ENCODE measurements around the gene TMSB10. TPM values are rescaled to one million over a fixed set of nuclear protein-coding genes. Genes with fewer than 3 reads are reported as not detected.

Gene TMSB10
- total and polyA plus RNA-seq, 2 experiments from 2014 or later = 834 to 2,942 TPM

DNA sequence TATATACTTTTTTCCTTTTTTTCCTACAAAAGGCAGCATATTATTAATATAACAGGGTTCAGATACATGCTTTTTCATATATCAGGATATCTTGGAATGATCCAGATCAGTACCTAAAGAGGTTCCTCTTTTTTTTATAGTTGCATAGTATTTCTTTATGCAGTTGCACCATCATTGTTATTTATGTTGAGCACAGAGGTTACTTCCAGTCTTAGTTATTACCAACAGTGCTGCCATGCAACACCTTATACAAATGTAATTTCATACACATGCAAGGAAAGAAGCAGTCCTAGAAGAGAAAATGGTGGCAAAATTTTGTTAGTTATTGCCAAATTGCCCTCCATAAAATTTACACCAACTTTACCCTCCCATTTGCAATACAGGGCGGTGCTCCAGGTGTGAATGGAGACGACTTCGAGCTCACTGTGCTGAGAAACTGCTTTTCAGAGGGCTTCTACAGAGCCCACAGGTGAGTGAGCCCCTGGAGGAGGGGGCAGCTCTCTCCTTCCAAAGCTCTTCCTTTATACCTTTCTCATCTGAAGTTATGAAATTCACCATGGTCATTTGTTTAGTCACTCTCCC, 35.5 kb downstream of the TMSB10 start:
- 0 out of 2 replicates have a peak, but pooled peaks cover 3% of the 10 kb centered on the region for H3F3A ChIP-seq (replicated peaks; ENCODE audit: low read depth)
- no peak overlapping the region for H2AFZ ChIP-seq
- H3K27ac ChIP-seq (ENCODE audit: low read depth) = peak overlapping the region; percentile 68; the same call in 1 of the 2 replicates
- TF ChIP-seq, protein P1, sequence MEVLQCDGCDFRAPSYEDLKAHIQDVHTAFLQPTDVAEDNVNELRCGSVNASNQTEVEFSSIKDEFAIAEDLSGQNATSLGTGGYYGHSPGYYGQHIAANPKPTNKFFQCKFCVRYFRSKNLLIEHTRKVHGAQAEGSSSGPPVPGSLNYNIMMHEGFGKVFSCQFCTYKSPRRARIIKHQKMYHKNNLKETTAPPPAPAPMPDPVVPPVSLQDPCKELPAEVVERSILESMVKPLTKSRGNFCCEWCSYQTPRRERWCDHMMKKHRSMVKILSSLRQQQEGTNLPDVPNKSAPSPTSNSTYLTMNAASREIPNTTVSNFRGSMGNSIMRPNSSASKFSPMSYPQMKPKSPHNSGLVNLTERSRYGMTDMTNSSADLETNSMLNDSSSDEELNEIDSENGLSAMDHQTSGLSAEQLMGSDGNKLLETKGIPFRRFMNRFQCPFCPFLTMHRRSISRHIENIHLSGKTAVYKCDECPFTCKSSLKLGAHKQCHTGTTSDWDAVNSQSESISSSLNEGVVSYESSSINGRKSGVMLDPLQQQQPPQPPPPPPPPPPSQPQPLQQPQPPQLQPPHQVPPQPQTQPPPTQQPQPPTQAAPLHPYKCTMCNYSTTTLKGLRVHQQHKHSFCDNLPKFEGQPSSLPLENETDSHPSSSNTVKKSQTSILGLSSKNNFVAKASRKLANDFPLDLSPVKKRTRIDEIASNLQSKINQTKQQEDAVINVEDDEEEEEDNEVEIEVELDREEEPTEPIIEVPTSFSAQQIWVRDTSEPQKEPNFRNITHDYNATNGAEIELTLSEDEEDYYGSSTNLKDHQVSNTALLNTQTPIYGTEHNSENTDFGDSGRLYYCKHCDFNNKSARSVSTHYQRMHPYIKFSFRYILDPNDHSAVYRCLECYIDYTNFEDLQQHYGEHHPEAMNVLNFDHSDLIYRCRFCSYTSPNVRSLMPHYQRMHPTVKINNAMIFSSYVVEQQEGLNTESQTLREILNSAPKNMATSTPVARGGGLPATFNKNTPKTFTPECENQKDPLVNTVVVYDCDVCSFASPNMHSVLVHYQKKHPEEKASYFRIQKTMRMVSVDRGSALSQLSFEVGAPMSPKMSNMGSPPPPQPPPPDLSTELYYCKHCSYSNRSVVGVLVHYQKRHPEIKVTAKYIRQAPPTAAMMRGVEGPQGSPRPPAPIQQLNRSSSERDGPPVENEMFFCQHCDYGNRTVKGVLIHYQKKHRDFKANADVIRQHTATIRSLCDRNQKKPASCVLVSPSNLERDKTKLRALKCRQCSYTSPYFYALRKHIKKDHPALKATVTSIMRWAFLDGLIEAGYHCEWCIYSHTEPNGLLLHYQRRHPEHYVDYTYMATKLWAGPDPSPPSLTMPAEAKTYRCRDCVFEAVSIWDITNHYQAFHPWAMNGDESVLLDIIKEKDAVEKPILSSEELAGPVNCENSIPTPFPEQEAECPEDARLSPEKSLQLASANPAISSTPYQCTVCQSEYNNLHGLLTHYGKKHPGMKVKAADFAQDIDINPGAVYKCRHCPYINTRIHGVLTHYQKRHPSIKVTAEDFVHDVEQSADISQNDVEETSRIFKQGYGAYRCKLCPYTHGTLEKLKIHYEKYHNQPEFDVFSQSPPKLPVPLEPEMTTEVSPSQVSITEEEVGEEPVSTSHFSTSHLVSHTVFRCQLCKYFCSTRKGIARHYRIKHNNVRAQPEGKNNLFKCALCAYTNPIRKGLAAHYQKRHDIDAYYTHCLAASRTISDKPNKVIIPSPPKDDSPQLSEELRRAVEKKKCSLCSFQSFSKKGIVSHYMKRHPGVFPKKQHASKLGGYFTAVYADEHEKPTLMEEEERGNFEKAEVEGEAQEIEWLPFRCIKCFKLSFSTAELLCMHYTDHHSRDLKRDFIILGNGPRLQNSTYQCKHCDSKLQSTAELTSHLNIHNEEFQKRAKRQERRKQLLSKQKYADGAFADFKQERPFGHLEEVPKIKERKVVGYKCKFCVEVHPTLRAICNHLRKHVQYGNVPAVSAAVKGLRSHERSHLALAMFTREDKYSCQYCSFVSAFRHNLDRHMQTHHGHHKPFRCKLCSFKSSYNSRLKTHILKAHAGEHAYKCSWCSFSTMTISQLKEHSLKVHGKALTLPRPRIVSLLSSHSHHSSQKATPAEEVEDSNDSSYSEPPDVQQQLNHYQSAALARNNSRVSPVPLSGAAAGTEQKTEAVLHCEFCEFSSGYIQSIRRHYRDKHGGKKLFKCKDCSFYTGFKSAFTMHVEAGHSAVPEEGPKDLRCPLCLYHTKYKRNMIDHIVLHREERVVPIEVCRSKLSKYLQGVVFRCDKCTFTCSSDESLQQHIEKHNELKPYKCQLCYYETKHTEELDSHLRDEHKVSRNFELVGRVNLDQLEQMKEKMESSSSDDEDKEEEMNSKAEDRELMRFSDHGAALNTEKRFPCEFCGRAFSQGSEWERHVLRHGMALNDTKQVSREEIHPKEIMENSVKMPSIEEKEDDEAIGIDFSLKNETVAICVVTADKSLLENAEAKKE (CRISPR knock-in tag; IDR thresholded peaks at IDR 0.05) = no peak
- TF ChIP-seq, protein P2, sequence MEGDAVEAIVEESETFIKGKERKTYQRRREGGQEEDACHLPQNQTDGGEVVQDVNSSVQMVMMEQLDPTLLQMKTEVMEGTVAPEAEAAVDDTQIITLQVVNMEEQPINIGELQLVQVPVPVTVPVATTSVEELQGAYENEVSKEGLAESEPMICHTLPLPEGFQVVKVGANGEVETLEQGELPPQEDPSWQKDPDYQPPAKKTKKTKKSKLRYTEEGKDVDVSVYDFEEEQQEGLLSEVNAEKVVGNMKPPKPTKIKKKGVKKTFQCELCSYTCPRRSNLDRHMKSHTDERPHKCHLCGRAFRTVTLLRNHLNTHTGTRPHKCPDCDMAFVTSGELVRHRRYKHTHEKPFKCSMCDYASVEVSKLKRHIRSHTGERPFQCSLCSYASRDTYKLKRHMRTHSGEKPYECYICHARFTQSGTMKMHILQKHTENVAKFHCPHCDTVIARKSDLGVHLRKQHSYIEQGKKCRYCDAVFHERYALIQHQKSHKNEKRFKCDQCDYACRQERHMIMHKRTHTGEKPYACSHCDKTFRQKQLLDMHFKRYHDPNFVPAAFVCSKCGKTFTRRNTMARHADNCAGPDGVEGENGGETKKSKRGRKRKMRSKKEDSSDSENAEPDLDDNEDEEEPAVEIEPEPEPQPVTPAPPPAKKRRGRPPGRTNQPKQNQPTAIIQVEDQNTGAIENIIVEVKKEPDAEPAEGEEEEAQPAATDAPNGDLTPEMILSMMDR (conservative IDR thresholded peaks at IDR 0.05; ENCODE audit: low read depth in 2 of 2) = no peak
- no peak for TF ChIP-seq EZH2phosphoT487 (IDR thresholded peaks at IDR 0.05; ENCODE audit: unreplicated experiment)
- no peak for TF ChIP-seq STAT1 (IDR thresholded peaks at IDR 0.05; ENCODE audit: unreplicated experiment)
- TF ChIP-seq ZNF114 (CRISPR knock-in tag; IDR thresholded peaks at IDR 0.05) = no peak
- no peak for TF ChIP-seq NANOG (IDR thresholded peaks at IDR 0.05; ENCODE audit: borderline replicate concordance)
- TF ChIP-seq CREB1 (CRISPR knock-in tag; IDR thresholded peaks at IDR 0.05; ENCODE audit: low read depth) = no peak
- no peak for TF ChIP-seq ZNF331 (CRISPR knock-in tag; IDR thresholded peaks at IDR 0.05; ENCODE audit: low read depth)
- no peak for TF ChIP-seq JUNB (IDR thresholded peaks at IDR 0.05; ENCODE audit: unreplicated experiment)
- TF ChIP-seq, protein P3, sequence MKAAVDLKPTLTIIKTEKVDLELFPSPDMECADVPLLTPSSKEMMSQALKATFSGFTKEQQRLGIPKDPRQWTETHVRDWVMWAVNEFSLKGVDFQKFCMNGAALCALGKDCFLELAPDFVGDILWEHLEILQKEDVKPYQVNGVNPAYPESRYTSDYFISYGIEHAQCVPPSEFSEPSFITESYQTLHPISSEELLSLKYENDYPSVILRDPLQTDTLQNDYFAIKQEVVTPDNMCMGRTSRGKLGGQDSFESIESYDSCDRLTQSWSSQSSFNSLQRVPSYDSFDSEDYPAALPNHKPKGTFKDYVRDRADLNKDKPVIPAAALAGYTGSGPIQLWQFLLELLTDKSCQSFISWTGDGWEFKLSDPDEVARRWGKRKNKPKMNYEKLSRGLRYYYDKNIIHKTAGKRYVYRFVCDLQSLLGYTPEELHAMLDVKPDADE (IDR thresholded peaks at IDR 0.05) = no peak
- TF ChIP-seq EZH2 (IDR thresholded peaks at IDR 0.05; ENCODE audit: low read depth, unreplicated experiment) = no peak
- no peak for TF ChIP-seq POLR2AphosphoS5 (IDR thresholded peaks at IDR 0.05; ENCODE audit: low read depth)
- TF ChIP-seq, protein P4, sequence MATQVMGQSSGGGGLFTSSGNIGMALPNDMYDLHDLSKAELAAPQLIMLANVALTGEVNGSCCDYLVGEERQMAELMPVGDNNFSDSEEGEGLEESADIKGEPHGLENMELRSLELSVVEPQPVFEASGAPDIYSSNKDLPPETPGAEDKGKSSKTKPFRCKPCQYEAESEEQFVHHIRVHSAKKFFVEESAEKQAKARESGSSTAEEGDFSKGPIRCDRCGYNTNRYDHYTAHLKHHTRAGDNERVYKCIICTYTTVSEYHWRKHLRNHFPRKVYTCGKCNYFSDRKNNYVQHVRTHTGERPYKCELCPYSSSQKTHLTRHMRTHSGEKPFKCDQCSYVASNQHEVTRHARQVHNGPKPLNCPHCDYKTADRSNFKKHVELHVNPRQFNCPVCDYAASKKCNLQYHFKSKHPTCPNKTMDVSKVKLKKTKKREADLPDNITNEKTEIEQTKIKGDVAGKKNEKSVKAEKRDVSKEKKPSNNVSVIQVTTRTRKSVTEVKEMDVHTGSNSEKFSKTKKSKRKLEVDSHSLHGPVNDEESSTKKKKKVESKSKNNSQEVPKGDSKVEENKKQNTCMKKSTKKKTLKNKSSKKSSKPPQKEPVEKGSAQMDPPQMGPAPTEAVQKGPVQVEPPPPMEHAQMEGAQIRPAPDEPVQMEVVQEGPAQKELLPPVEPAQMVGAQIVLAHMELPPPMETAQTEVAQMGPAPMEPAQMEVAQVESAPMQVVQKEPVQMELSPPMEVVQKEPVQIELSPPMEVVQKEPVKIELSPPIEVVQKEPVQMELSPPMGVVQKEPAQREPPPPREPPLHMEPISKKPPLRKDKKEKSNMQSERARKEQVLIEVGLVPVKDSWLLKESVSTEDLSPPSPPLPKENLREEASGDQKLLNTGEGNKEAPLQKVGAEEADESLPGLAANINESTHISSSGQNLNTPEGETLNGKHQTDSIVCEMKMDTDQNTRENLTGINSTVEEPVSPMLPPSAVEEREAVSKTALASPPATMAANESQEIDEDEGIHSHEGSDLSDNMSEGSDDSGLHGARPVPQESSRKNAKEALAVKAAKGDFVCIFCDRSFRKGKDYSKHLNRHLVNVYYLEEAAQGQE (IDR thresholded peaks at IDR 0.05; ENCODE audit: unreplicated experiment) = no peak
- Mint-ChIP-seq H3K27ac (no peak overlapping the region), H3K36me3 (ENCODE audit: low read depth) (no peaks in the 10 kb centered on the region), H3K27me3 (ENCODE audit: insufficient read depth, low read depth, poor library complexity) (peaks cover 16% of the 10 kb centered on the region), H3K4me1 (peaks cover 30% of the 10 kb centered on the region), H3K9me3 (no peaks in the 10 kb centered on the region), H3K4me3 (no peak overlapping the region)
- no peaks in the 10 kb centered on the region for H3K79me2 ChIP-seq (replicated peaks; ENCODE audit: insufficient read depth)
- peak overlapping the region; percentile 0; the same call in 1 of the 2 replicates for H3K4me2 ChIP-seq
- ATAC-seq = peak; percentile 33
- no peak for DNase-seq (ENCODE audit: low spot score)
- H3K36me3 ChIP-seq (ENCODE audit: insufficient read depth) = no peaks in the 10 kb centered on the region
- no peaks in the 10 kb centered on the region for H3K9me2 ChIP-seq (ENCODE audit: insufficient read depth)
- H3K27me3 ChIP-seq (ENCODE audit: insufficient read depth) = no peaks in the 10 kb centered on the region
- H3K4me1 ChIP-seq (ENCODE audit: insufficient read depth) = peaks cover 22% of the 10 kb centered on the region
- H4K20me1 ChIP-seq (replicated peaks; ENCODE audit: insufficient read depth) = no peaks in the 10 kb centered on the region; the same call in 1 of the 2 replicates
- H3K4me3 ChIP-seq = no peak overlapping the region

Measured in GM23338 (cell line).